ENCODE data around the gene FAM20B.
"Not testable (repeated sequence)": the region's sequence is repeated elsewhere in the genome, so short reads cannot be mapped to it uniquely, and the experiment has no call there.

FAM20B gene

DNA sequence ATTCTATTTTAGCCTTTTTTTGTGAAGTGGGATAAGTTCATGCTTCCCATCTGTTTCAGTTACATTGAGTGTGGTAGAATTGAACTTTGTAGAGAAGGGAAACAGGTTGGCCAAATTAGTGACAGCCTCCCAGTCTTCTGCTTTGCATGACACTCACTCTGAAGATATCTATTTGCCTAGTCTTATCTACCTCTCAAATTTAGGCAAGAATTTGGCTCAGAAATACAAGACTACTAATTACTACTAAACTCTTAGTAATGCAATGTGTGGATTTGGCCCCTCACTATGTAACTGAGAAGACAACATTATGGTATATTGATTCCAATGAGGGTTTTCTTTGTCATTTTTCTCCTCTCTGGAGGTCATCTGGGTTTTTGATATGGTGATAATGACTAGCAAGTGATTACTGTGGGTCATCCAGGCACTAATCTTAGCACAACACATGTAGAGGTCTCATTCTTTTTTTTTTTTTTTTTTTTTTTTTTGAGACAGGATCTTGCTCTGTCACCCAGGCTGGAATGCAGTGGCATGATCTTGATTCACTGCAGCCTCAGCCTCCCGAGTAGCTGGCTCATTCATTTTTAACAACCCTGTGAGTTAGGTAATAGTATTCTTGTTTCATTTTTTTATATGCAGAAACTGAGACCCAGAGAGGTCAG is 6.3 kb downstream of the FAM20B start:
- TF ChIP-seq, protein P1, sequence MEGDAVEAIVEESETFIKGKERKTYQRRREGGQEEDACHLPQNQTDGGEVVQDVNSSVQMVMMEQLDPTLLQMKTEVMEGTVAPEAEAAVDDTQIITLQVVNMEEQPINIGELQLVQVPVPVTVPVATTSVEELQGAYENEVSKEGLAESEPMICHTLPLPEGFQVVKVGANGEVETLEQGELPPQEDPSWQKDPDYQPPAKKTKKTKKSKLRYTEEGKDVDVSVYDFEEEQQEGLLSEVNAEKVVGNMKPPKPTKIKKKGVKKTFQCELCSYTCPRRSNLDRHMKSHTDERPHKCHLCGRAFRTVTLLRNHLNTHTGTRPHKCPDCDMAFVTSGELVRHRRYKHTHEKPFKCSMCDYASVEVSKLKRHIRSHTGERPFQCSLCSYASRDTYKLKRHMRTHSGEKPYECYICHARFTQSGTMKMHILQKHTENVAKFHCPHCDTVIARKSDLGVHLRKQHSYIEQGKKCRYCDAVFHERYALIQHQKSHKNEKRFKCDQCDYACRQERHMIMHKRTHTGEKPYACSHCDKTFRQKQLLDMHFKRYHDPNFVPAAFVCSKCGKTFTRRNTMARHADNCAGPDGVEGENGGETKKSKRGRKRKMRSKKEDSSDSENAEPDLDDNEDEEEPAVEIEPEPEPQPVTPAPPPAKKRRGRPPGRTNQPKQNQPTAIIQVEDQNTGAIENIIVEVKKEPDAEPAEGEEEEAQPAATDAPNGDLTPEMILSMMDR (IDR thresholded peaks at IDR 0.05; ENCODE audit: insufficient read depth, low read length, missing control alignments), result no peak
- DNase-seq (ENCODE audit: low read depth, low spot score), result no peak
- H3K4me3 ChIP-seq (ENCODE audit: low read depth, low read length), result no peak overlapping the region
- POLR2A ChIA-PET, result no interaction called here
- CTCF ChIA-PET, result interaction anchor here (1.0 to 2.5 kb wide), 2 partner anchors 47 to 490 kb away, joined by 4 to 6 read pairs; no protein-coding TSS in a partner anchor

DNA sequence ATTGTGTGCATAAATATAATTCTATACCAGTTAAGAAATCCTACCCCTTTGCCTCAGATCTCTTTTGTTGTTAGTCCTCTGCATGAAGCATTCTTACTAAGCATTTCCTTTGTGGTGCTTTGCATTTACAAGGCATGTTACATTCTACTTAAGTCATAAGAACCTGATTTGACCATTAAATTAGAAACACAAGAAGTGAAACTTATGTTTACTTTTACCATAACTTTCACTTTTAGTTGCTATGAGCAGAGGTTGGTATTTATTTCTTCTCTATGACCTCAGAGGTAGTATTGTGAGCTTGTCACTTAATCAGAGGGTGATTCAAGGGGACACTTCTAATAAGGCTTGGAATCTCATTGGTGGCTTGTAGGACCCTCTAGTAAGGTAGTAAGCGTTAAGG is 9.0 kb downstream of the FAM20B start:
- H3K4me3 ChIP-seq (ENCODE audit: low read depth, low read length), result no peak overlapping the region
- TF ChIP-seq, protein P1 (IDR thresholded peaks at IDR 0.05; ENCODE audit: insufficient read depth, low read length, missing control alignments), result no peak
- POLR2A ChIA-PET, result no interaction called here
- CTCF ChIA-PET, result no interaction called here
- DNase-seq (ENCODE audit: low read depth, low spot score), result peak; percentile 58

DNA sequence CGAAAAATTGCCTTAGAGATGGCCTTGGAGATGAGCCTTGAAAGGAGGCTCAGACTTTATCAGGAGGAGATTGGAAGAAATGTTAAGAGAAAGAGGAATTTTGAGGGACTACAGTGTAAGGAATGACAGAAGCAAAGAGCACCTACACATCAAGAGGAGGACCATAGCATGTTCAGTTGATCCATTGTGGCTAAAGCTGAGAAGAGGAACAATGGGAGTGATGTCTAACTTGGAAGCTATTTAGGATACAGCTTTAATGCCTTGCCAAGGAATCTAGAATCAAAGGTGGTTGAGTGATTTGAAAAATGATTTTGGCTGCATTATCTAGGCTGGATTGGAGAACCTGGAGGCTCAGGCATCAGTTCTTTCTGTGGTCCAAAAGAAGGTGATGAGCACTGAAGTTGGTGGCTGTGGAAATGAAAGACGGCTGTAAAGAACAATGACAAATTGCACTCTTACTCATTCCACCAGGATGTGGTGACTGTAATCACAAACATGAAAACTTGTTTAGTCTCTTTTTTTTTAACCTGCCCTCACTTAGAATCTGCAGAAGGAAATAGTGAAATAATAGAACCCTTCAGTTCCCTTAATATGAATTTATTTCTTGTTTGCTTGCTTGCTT is 11.3 kb downstream of the FAM20B start:
- TF ChIP-seq, protein P1 (IDR thresholded peaks at IDR 0.05; ENCODE audit: insufficient read depth, low read length, missing control alignments), result no peak
- ChIA-PET POLR2A (interaction anchor here (1.0 to 1.4 kb wide), 2 partner anchors 8 to 45 kb away, joined by 3 to 5 read pairs; no protein-coding TSS in a partner anchor), CTCF (interaction anchor here (0.9 to 1.0 kb wide), 2 partner anchors 9 to 33 kb away, joined by 3 read pairs; no protein-coding TSS in a partner anchor)
- no peak for DNase-seq (ENCODE audit: low read depth, low spot score)
- no peak overlapping the region for H3K4me3 ChIP-seq (ENCODE audit: low read depth, low read length)

DNA sequence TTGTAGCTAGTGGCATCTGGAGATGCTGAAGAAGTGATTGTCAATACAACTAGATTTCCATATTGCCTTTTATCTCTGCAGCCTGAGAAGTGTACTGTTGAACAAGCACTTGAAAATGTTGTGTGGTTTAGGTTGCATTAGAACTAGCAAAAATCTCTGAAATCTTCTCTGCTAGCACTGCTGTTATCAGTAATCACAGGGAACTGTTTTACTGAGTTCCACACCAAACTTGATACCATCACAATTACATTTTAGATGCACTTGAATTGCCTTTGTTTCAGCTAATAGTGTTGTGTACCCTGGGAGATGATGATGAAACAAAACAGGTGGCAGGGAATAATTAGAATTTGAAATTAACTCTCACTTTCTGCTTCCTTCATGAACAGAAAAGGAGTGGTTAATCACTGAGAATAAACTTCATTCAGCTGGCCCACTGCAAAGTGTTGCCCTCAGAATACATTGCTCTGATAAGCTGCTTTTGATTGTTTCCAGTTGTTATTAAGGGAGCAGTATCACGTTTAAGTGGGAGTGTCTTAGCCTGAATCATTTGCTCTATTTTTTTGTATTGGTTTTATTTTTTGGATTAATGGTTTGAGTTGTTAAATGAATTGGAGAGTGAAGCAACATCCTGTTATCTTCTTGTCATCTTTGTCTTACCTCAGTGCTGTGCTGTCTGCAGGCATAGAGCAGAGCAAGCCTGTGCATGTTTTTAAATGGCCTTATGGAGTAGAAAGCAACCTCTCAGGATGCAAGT is 13.0 kb downstream of the FAM20B start:
- ChIA-PET CTCF (interaction anchor here (1.3 kb wide), 1 partner anchor 9 kb away, joined by 4 read pairs; no protein-coding TSS in a partner anchor), POLR2A (no interaction called here)
- no peak overlapping the region for H3K4me3 ChIP-seq (ENCODE audit: low read depth, low read length)
- DNase-seq (ENCODE audit: low read depth, low spot score), result no peak
- TF ChIP-seq, protein P1 (IDR thresholded peaks at IDR 0.05; ENCODE audit: insufficient read depth, low read length, missing control alignments), result no peak

DNA sequence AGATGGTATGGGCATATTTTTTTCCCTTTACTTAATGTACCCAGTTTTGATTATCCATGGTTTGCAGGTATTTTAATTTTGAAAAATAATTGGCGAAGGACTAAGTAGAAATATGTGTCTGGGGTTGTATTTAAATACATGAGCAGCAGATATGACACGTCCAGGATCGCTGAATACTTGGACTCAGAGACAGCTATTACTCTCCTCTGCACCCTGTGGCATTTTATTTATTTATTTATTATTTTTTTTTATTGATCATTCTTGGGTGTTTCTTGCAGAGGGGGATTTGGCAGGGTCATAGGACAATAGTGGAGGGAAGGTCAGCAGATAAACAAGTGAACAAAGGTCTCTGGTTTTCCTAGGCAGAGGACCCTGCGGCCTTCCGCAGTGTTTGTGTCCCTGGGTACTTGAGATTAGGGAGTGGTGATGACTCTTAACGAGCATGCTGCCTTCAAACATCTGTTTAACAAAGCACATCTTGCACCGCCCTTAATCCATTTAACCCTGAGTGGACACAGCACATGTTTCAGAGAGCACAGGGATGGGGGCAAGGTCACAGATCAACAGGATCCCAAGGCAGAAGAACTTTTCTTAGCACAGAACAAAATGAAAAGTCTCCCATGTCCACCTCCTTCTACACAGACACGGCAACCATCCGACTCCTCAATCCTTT is 13.9 kb downstream of the FAM20B start:
- DNase-seq (ENCODE audit: low read depth, low spot score); POLR2A ChIA-PET; H3K4me3 ChIP-seq (ENCODE audit: low read depth, low read length): not testable (repeated sequence)
- CTCF ChIA-PET, result interaction anchor here (1.3 kb wide), 1 partner anchor 8 kb away, joined by 4 read pairs; no protein-coding TSS in a partner anchor

DNA sequence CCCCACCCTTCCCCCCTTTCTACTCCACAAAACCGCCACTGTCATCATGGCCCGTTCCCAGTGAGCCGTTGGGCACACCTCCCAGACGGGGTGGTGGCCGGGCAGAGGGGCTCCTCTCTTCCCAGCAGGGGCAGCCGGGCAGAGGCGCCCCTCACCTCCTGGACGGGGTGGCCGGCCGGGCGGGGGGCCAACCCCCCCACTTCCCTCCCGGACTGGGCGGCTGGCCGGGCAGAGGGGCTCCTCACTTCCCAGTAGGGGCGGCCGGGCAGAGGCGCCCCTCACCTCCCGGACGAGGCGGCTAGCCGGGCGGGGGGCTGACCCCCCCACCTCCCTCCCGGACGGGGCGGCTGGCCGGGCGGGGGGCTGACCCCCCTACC is 14.5 kb downstream of the FAM20B start:
- H3K4me3 ChIP-seq (ENCODE audit: low read depth, low read length); POLR2A ChIA-PET; DNase-seq (ENCODE audit: low read depth, low spot score); CTCF ChIA-PET: not testable (repeated sequence)

DNA sequence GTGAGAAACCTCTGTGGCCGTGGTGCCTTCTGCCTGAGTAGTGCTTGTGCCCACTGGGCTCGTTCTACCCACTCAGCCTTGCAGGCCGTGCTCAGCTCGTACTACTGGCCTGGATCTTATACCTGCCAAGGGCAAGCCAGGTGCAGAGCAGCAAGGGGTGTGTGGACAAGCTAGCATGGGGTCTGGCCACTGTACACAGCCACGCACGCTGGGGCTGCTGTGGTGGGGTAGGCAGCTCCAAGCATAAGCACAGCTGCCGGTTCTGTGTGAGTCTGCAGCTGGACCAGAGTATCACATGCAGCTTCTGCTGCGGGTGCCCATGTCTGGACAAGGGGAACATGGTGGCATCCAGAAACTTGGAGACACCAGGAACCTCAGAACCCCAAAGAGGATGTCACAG is 16.4 kb downstream of the FAM20B start:
- H3K4me3 ChIP-seq (ENCODE audit: low read depth, low read length), result no peak overlapping the region
- DNase-seq (ENCODE audit: low read depth, low spot score), result no peak
- POLR2A ChIA-PET, result no interaction called here
- CTCF ChIA-PET, result interaction anchor here (0.7 to 1.1 kb wide), 3 partner anchors 35 to 40 kb away, joined by 3 to 4 read pairs (median 3); no protein-coding TSS in a partner anchor
- TF ChIP-seq, protein P1 (IDR thresholded peaks at IDR 0.05; ENCODE audit: insufficient read depth, low read length, missing control alignments), result no peak
